Transverse colon (tissue), 4 donors: ENCODE measurements around the gene KIAA1755.

ENCODE experiments used
- EP300 ChIP-seq: sonication (generic); formaldehyde crosslinking; IDR thresholded peaks from one replicate; pipeline ENCODE4 v1.6.1; 2017; ENCODE audit warnings: antibody characterized with exemption, low read depth
- POLR2A ChIP-seq: fragments of 450-650 bp; IDR thresholded peaks from one replicate; pipeline ENCODE4 v1.6.1; 2016; ENCODE audit warnings: antibody characterized with exemption, mild to moderate bottlenecking, moderate library complexity
- POLR2AphosphoS5 ChIP-seq, 3 donors: sonication (generic); formaldehyde crosslinking; IDR thresholded peaks; one replicate each; pipeline ENCODE4 v1.6.1; 2016; ENCODE audit warnings: antibody characterized with exemption in 3 of 3
- TF ChIP-seq, protein P1 (sequence below), 5 experiments: fragments of 200-600 bp in 3 of 5; fragments of 450-650 bp in 2 of 5; sonication (generic) in 3 of 5; IDR thresholded peaks; 1 replicate in 2 of 5; 2 replicates in 3 of 5; pipeline ENCODE4 v1.5.1; 2016 to 2017; ENCODE audit warnings: antibody characterized with exemption in 5 of 5, inconsistent platforms in 3 of 5, mild to moderate bottlenecking in 2 of 5, moderate library complexity in 1 of 5

GRCh38 chr20:38192323-38192885 is 68.1 kb downstream of the KIAA1755 start:
- TF ChIP-seq POLR2AphosphoS5 (IDR thresholded peaks at IDR 0.05) (no peak), POLR2A (no peak), EP300 (no peak)
- TF ChIP-seq, protein P1, sequence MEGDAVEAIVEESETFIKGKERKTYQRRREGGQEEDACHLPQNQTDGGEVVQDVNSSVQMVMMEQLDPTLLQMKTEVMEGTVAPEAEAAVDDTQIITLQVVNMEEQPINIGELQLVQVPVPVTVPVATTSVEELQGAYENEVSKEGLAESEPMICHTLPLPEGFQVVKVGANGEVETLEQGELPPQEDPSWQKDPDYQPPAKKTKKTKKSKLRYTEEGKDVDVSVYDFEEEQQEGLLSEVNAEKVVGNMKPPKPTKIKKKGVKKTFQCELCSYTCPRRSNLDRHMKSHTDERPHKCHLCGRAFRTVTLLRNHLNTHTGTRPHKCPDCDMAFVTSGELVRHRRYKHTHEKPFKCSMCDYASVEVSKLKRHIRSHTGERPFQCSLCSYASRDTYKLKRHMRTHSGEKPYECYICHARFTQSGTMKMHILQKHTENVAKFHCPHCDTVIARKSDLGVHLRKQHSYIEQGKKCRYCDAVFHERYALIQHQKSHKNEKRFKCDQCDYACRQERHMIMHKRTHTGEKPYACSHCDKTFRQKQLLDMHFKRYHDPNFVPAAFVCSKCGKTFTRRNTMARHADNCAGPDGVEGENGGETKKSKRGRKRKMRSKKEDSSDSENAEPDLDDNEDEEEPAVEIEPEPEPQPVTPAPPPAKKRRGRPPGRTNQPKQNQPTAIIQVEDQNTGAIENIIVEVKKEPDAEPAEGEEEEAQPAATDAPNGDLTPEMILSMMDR (IDR thresholded peaks at IDR 0.05), result no peak
